Germinal center (tissue), 1 donor: ENCODE results near the gene SYT14.

Experiments
- DNase-seq: peaks from one replicate; pipeline ENCODE4 v3.0.0; 2012; ENCODE audit warnings: mixed read lengths, low spot score

SYT14 gene

DNA sequence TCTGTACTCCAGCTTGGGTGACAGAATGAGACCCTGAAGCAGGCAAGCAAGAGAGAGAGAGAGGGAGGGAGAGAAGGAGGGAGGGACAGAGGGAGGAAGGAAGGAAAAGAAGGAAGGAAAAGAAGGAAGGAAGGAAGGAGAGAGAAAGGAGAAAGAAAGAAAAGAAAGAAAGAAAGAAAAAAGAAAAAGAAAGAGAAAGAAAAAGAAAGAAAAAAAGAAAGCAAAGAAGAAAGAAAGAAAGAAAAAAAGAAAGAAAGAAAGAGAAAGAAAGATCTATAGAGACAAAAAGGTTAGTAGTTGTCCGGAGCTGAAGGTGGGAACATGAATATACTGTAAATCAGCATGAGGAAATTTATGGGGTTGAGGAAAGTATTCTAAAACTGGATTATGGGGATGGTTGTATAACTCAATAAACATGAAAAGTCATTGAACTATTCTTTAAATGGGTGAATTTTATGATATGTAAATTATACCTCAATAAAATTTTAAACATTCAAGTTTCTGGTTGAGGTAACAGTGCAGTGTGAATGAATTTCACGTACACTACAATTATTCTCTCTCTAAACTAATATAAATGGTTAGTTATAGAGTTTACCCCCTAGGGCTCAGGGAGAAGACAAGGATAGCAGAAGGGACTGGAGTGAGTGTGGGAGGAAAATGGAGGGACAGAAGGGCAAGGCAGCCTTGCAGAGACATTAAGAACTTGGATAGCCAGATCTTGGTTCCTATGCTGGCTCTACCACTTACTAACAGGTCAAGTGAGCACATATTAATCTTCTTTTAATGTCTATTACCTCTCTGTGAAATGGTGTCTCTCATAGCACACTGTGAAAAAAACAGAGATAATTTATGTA, 269.8 kb downstream of the SYT14 start:
- DNase-seq = no peak

DNA sequence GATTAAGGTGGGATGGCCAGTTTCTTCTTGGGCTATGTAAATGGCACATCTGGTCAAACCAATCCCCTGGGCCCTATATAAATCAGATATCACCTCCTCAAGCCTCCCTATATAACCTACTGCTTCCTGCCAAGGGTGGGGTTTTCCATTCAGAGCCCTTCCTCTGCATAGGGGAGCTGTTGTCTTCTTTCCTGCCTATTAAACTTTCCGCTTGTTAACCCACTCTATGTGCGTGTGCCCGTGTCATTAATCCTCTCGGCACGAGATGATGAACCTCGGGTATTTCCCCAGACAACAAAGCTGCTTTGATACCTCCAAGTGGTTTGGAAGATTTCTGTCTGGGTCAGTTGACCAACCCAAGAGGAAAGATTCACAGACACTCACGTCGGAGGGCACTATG, 275.3 kb downstream of the SYT14 start:
- DNase-seq = no peak

DNA sequence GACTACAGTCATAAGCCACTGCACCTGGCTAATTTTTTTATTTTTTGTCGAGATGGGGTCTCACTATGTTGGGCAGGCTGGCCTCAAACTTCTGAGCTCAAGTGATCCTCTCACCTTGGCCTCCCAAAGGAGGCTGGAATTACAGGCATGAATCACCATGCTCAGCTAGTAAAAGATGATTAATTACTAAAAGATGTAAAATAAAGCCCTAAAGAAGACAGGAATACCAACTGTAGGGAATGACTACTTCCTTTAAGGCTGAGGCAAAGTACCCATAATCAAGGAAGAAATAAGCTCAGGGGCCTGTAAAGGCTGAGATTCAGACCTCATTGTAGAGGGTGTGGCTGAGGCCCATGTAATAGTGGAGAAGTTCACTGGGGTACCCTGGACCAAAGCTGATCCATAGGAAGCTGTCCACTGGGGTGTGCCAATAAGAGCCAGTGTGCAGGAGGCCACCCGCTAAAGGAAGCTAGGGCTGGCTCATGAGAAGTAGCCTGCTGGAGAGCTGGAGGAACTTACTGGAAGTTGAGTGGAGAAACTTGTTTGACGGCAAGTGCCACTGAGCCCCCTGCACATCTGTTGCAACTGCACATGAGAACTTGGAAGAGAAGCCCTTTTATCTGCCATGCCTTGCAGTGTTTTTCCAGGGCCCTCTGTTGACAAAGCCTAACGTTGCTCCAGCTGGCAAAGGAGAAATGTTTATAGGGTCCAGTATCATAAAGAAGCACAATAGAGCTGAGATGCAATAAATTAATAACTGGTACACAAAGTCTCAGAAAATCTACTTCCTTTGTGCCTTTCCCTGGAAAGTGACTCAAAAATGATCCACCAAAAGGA, 276.8 kb downstream of the SYT14 start:
- DNase-seq = no peak

DNA sequence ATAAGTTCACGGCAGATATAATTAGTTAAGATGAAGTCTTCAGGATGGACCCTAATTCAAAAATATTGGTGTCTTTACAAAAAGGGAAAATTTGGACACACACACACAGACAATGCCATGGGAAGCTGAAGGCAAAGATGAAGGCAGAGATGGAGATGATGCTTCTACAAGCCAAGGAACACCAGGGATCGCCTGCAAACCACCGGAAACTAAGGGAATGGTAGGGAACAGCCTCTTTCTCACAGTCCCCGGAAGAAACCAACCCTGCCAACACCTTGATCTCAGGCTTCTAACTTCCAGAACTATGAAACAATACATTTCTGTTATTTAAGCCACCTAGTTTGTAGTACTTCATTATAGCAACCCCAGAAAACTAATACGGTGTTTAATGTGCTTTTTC, 279.5 kb downstream of the SYT14 start:
- DNase-seq = no peak

DNA sequence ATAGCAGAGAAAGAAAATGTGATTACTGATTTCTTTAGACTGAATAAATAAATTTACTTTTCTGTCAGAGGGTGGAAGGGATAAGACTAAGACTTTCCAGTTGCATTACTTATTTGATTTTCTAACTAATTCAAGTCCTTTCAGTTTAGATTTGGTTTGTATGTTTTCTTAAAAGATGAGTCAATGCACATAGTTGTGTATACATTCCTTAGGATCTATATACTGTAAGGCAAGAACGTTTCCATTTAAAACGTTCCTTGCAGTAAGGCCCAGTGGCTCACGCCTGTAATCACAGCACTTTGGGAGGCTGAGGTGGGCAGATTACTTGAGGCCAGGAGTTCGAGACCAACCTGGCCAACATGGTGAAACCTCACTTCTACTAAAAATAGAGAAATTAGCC, 280.0 kb downstream of the SYT14 start:
- no peak for DNase-seq
